Measurements from ENCODE around the gene CCNY. TPM values are rescaled to one million over a fixed set of nuclear protein-coding genes. Genes with fewer than 3 reads are reported as not detected.

CCNY gene
- polyA plus RNA-seq, 1 experiment, result 39.0 TPM

DNA sequence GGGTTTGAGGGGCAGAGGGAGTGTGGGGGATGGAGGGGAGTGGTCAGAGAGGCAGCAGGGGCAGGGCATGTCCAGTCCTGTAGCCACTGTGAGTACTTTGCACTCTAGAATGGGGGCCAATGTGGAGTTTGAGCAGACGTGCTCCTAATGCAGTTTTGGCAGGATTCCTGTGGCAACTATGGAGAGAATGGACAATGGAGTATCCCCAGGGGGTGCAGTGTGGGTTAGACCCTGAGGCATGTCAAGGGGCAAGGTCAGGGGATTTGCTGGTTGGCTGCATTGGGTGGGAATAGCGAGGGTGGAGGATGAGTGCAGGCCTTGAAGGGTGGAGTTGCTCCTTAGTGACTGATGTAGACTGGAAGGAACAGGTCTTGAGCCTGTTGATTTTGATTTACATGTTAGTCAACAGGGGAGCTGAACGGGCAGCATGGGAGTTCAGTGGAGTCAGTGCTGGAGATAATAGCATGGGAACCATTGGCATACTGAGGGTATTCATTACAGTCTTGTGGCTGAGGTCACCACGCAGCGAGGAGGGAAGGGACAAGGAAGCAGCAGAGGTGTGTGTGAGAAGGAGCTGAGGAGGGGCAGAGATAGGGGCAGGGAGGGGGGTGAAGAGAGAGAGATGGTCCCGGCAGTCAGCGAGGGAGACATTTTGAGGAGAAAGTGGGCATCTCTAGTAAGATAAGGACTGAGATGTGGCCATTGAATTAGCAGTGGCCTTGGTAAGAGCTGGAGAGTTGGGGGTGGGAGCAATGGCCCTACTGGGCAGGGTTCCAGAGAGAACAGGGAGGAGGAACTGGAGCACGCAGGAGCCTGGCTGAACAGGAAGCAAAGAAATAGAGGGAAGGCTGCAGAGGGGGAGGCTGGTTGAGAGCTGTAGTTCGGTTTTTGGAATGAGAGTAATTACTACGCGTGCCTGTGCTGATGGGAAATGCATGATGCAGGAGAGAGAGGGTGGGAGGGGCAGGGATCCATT lies 112.7 kb downstream of the CCNY start:
- no peak for DNase-seq (ENCODE audit: low read depth)
- POLR2A ChIA-PET, result no interaction called here
- TF ChIP-seq, protein P1, sequence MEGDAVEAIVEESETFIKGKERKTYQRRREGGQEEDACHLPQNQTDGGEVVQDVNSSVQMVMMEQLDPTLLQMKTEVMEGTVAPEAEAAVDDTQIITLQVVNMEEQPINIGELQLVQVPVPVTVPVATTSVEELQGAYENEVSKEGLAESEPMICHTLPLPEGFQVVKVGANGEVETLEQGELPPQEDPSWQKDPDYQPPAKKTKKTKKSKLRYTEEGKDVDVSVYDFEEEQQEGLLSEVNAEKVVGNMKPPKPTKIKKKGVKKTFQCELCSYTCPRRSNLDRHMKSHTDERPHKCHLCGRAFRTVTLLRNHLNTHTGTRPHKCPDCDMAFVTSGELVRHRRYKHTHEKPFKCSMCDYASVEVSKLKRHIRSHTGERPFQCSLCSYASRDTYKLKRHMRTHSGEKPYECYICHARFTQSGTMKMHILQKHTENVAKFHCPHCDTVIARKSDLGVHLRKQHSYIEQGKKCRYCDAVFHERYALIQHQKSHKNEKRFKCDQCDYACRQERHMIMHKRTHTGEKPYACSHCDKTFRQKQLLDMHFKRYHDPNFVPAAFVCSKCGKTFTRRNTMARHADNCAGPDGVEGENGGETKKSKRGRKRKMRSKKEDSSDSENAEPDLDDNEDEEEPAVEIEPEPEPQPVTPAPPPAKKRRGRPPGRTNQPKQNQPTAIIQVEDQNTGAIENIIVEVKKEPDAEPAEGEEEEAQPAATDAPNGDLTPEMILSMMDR (IDR thresholded peaks at IDR 0.05; ENCODE audit: insufficient read depth, low read depth, low read length), result no peak

DNA sequence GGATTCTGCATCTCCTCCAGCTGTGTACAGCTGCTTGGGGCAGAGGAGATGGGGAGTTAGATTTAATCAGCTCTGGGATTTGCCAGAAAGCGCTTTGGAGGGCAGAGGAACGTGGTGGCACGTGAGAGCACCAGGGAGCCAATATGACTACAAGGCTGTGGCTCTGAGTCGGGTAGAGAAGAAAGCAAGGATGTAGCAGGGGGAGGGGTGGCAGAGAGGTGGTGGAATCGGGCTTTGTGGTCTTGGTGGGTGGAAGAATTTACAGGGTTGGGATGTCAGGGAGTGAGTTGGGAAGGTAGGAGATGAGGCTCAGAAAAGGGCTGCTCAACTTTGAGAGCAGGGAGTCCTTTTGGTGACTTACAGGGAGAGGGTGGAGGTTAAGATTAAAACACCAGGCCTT lies 113.6 kb downstream of the CCNY start:
- H3K27me3 ChIP-seq (ENCODE audit: control insufficient read depth, insufficient read depth, low read length), result no peaks in the 10 kb centered on the region
- no peak for DNase-seq (ENCODE audit: low read depth)
- ChIA-PET POLR2A (no interaction called here), CTCF (interaction anchor here (1.0 kb wide), 1 partner anchor 9 kb away, joined by 5 read pairs; no protein-coding TSS in a partner anchor)
- H3K36me3 ChIP-seq (ENCODE audit: control insufficient read depth, insufficient read depth, low read length), result no peaks in the 10 kb centered on the region
- no peak overlapping the region for H3K4me3 ChIP-seq (ENCODE audit: low read depth, low read length)
- TF ChIP-seq, protein P1 (IDR thresholded peaks at IDR 0.05; ENCODE audit: insufficient read depth, low read depth, low read length), result no peak

More for the DNA sequence above, 112.7 kb downstream of the CCNY start:
- no peaks in the 10 kb centered on the region for H3K27me3 ChIP-seq (ENCODE audit: control insufficient read depth, insufficient read depth, low read length)
- CTCF ChIA-PET, result interaction anchor here (1.0 kb wide), 1 partner anchor 10 kb away, joined by 5 read pairs; no protein-coding TSS in a partner anchor
- H3K36me3 ChIP-seq (ENCODE audit: control insufficient read depth, insufficient read depth, low read length), result no peaks in the 10 kb centered on the region
- H3K4me3 ChIP-seq (ENCODE audit: low read depth, low read length), result no peak overlapping the region

DNA sequence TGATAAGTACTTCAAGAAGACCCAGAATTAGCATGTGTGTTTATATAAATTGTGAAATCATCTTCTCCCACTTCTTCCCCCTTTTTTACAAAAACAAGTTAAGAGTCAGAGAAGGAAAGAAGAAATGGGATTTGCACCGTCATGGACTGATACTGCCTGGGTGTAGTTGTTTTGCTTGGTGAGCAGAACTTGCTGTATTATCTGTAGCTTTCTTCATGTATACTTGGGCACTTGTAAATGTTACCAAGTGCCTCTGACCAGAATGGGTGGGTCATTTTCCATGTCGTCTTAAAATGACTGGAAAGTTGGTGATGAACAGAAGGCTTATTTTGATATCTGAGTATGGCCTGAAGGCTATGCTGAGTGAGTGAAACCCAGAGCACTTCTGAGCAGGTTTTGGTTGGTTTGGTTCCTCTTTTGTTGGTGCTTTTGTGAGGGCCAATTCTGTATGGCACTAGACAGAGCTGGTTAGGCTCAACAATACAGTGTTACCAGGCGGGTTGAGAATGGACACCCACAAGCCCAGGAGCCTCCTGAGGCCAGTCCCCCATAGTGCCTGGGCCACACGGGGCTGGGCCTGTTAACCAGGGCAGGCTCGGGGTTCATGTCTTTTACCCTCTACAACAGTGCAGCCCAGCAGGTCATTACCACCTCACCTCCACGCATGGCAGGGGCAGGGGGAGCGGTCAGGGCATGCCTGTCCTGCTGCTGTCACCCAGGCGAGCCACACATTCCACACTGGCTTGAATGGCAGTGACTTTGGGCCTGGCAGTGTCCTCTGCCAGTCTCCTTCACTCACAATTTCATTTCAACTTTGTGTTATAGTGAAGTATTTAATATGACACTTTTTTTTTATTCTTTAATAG lies 115.1 kb downstream of the CCNY start:
- POLR2A ChIA-PET, result interaction anchor here (0.6 kb wide), 1 partner anchor 15 kb away, joined by 3 read pairs; no protein-coding TSS in a partner anchor

DNA sequence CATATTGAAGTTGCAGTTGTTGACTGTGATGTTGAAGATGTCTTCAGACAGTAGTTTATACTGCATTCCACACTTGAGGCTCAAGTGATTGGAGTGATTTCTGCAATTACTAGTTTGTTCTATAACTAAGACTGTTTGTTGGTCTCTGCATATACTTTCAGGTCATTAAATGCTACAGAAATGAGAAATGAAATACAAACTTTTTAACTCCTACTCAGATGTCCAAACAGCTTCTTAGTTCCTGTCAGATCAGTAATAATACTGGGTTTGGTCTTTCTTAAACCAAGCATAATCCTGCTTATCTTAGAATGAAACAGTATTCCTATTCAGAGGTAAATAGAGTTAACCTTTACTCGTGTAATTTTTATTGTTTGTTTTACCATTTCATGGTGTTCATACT lies 115.9 kb downstream of the CCNY start:
- TF ChIP-seq, protein P1 (IDR thresholded peaks at IDR 0.05; ENCODE audit: insufficient read depth, low read depth, low read length), result no peak
- ChIA-PET POLR2A (interaction anchor here (0.6 kb wide), 1 partner anchor 14 kb away, joined by 3 read pairs; no protein-coding TSS in a partner anchor), CTCF (interaction anchor here (1.0 kb wide), 1 partner anchor 11 kb away, joined by 3 read pairs; no protein-coding TSS in a partner anchor)
- no peak for DNase-seq (ENCODE audit: low read depth)
- H3K4me3 ChIP-seq (ENCODE audit: low read depth, low read length), result no peak overlapping the region
- H3K27me3 ChIP-seq (ENCODE audit: control insufficient read depth, insufficient read depth, low read length), result no peaks in the 10 kb centered on the region
- 0 out of 2 replicates have a peak, but pooled peaks cover 1% of the 10 kb centered on the region for H3K36me3 ChIP-seq (ENCODE audit: control insufficient read depth, insufficient read depth, low read length)

More for the DNA sequence above, 115.1 kb downstream of the CCNY start:
- Histone ChIP-seq H3K27me3 (ENCODE audit: control insufficient read depth, insufficient read depth, low read length) (no peaks in the 10 kb centered on the region), H3K36me3 (ENCODE audit: control insufficient read depth, insufficient read depth, low read length) (0 out of 2 replicates have a peak, but pooled peaks cover 1% of the 10 kb centered on the region), H3K4me3 (ENCODE audit: low read depth, low read length) (no peak overlapping the region)
- CTCF ChIA-PET, result interaction anchor here (1.0 kb wide), 1 partner anchor 10 kb away, joined by 3 read pairs; no protein-coding TSS in a partner anchor
- DNase-seq (ENCODE audit: low read depth), result no peak
- TF ChIP-seq, protein P1 (IDR thresholded peaks at IDR 0.05; ENCODE audit: insufficient read depth, low read depth, low read length), result no peak

Data from BJ (cell line).